KMS-11 (cell line): ENCODE data around the gene APOBEC4.

Source experiments
- H2AFZ ChIP-seq: fragments of 200-600 bp; sonication (generic); 2 replicates; pipeline ENCODE4 v1.6.1; 2016; ENCODE audit warnings: antibody characterized with exemption, mixed run types, low read depth
- H3K27ac ChIP-seq: fragments of 200-600 bp; sonication (generic); 2 replicates; pipeline ENCODE4 v1.6.1; 2016; ENCODE audit warnings: mild to moderate bottlenecking, mixed run types
- H3K27me3 ChIP-seq: fragments of 200-600 bp; sonication (generic); 2 replicates; pipeline ENCODE4 v1.6.1; 2017; ENCODE audit warnings: mild to moderate bottlenecking, low read depth, mixed run types, moderate library complexity; ENCODE audit not compliant: insufficient read depth
- H3K36me3 ChIP-seq: fragments of 200-600 bp; sonication (generic); 2 replicates; pipeline ENCODE4 v1.6.1; 2017; ENCODE audit warnings: mild to moderate bottlenecking, mixed run types; ENCODE audit not compliant: insufficient read depth
- H3K4me1 ChIP-seq: fragments of 200-600 bp; sonication (generic); 2 replicates; pipeline ENCODE4 v1.6.1; 2016; ENCODE audit warnings: mild to moderate bottlenecking, low read depth, mixed run types; ENCODE audit not compliant: poor library complexity, severe bottlenecking
- H3K4me2 ChIP-seq: fragments of 200-600 bp; sonication (generic); 2 replicates; pipeline ENCODE4 v1.7.0; 2016; ENCODE audit warnings: mild to moderate bottlenecking, mixed run types
- H3K4me3 ChIP-seq: fragments of 200-600 bp; sonication (generic); IDR thresholded peaks from 2 replicates; pipeline ENCODE4 v1.6.1; 2017; ENCODE audit warnings: low read depth, low read length, mixed read lengths; ENCODE audit not compliant: insufficient read depth
- H3K79me2 ChIP-seq: fragments of 200-600 bp; sonication (generic); 2 replicates; pipeline ENCODE4 v1.6.1; 2016; ENCODE audit warnings: low read depth, mixed run types; ENCODE audit not compliant: insufficient read depth
- H3K9ac ChIP-seq: fragments of 200-600 bp; sonication (generic); 2 replicates; pipeline ENCODE4 v1.6.1; 2016; ENCODE audit warnings: mild to moderate bottlenecking, mixed run types
- H4K20me1 ChIP-seq: fragments of 200-600 bp; sonication (generic); 2 replicates; pipeline ENCODE4 v1.6.1; 2016; ENCODE audit warnings: mild to moderate bottlenecking, mixed run types; ENCODE audit not compliant: insufficient read depth
- CTCF ChIP-seq: fragments of 200-600 bp; sonication (generic); conservative IDR thresholded peaks from 2 replicates; pipeline ENCODE4 v1.6.1; 2017; ENCODE audit warnings: low read depth, mild to moderate bottlenecking, antibody characterized with exemption, low read length, moderate library complexity, mixed read lengths

The APOBEC4 gene

GRCh38 chr1:183693521-183693920 lies 40.4 kb upstream of the APOBEC4 start:
- Histone ChIP-seq H4K20me1 (no peaks in the 10 kb centered on the region), H3K4me2 (no peak overlapping the region), H2AFZ (no peak overlapping the region), H3K4me1 (peaks cover 12% of the 10 kb centered on the region), H3K27ac (no peak overlapping the region), H3K4me3 (no peak overlapping the region), H3K79me2 (no peaks in the 10 kb centered on the region), H3K27me3 (no peaks in the 10 kb centered on the region), H3K9ac (no peak overlapping the region), H3K36me3 (no peaks in the 10 kb centered on the region)
- TF ChIP-seq CTCF: no peak

- Histone ChIP-seq H3K4me2 (no peak overlapping the region), H4K20me1 (no peaks in the 10 kb centered on the region), H2AFZ (no peak overlapping the region)
Observed at GRCh38 chr1:183689762-183690204, 36.7 kb upstream of the APOBEC4 start.

GRCh38 chr1:183688341-183689060 lies 35.4 kb upstream of the APOBEC4 start:
- Histone ChIP-seq H3K4me2 (no peak overlapping the region), H3K27ac (no peak overlapping the region), H3K79me2 (no peaks in the 10 kb centered on the region), H2AFZ (no peak overlapping the region), H3K4me1 (peaks cover 20% of the 10 kb centered on the region), H4K20me1 (no peaks in the 10 kb centered on the region), H3K27me3 (no peaks in the 10 kb centered on the region), H3K4me3 (no peak overlapping the region), H3K36me3 (no peaks in the 10 kb centered on the region), H3K9ac (no peak overlapping the region)
- no peak for TF ChIP-seq CTCF

More at GRCh38 chr1:183689762-183690204, 36.7 kb upstream of the APOBEC4 start:
- no peak for TF ChIP-seq CTCF
- H3K36me3 ChIP-seq: no peaks in the 10 kb centered on the region
- no peak overlapping the region for H3K4me3 ChIP-seq
- no peaks in the 10 kb centered on the region for H3K79me2 ChIP-seq
- H3K27me3 ChIP-seq: no peaks in the 10 kb centered on the region
- peaks cover 20% of the 10 kb centered on the region for H3K4me1 ChIP-seq
- H3K27ac ChIP-seq: no peak overlapping the region
- H3K9ac ChIP-seq: no peak overlapping the region

- H3K4me2 ChIP-seq: no peak overlapping the region
- H3K4me3 ChIP-seq: no peak overlapping the region
- H3K4me1 ChIP-seq: peaks cover 20% of the 10 kb centered on the region
- H4K20me1 ChIP-seq: no peaks in the 10 kb centered on the region
- no peaks in the 10 kb centered on the region for H3K36me3 ChIP-seq
- no peaks in the 10 kb centered on the region for H3K79me2 ChIP-seq
- TF ChIP-seq CTCF: no peak
- H3K27me3 ChIP-seq: no peaks in the 10 kb centered on the region
- H3K9ac ChIP-seq: no peak overlapping the region
- no peak overlapping the region for H3K27ac ChIP-seq
- H2AFZ ChIP-seq: no peak overlapping the region
Observed at GRCh38 chr1:183687546-183688304, 34.6 kb upstream of the APOBEC4 start.
